HTR-8/SVneo (cell line): ENCODE measurements around the gene SYTL3.
A peak's percentile ranks its signal among the peaks of the same experiment; 100 is the strongest.
"Not testable (repeated sequence)": the region's sequence is repeated elsewhere in the genome, so short reads cannot be mapped to it uniquely, and the experiment has no call there.

Experiments
- DNase-seq: peaks from one replicate; pipeline ENCODE4 v3.0.0; 2011; ENCODE audit warnings: low spot score, mixed read lengths; ENCODE audit not compliant: insufficient read length
- FAIRE-seq: peaks from 2 replicates; lab custom pipeline; 2011; peaks lifted over from hg19 to GRCh38; lab: Jason Lieb, UNC

SYTL3 gene

DNA sequence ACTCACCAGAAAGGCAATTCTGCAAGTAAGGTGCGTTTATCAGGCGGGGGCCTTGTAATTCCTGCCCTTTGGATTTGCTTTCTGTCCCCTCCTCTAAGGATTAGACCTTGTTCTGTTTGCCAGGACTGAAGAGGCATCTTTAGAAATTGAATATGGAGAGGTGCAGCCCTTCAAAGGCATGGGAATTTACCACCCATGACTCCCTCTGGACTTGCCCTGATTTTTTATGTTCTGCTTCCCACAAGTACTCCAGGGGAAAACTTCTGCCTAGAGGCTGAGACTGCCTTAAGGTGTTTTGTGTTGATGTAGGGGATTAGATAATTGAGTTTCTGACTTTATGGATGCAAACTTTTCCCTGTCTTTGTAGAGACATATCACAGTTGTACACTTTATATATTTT is 30.2 kb downstream of the SYTL3 start:
- no peak for DNase-seq
- no peak for FAIRE-seq

DNA sequence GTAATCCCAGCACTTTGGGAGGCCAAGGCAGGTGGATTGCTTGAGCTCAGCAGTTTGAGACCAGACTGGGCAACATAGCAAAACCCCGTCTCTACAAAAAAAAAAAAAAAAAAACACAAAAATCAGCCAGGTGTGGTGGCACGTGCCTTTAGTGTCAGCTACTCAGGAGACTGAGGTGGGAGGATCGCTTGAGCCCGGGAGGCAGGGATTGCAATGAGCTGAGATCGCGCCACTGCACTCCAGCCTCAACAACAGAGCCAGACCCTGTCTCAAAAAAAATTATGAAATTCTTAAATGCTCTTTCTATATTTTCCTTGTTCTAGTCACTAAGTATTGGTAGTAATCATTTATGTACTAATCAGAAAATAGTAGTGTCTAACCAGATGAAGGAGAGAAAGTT is 30.6 kb downstream of the SYTL3 start:
- FAIRE-seq (no peak), DNase-seq (no peak)

DNA sequence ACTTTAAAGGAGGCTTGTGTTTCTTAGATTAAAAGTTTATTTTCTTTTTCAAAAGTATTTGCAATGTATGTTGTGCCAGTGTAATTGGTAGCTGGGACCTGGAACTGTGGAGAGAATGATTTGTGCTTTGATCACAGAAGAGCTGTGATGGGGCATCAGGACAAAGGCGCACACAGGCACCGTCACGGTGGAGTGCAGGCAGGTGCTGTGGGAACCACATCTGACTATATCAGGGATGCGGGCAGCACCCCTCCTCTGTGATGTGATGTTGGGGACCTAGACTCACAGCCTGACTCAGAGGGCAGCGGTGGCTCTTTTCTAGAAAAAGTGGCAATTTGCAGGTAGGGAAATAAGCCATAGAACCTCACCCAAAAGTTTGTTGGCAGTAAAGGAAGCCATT is 34.5 kb downstream of the SYTL3 start:
- DNase-seq (no peak), FAIRE-seq (no peak)

DNA sequence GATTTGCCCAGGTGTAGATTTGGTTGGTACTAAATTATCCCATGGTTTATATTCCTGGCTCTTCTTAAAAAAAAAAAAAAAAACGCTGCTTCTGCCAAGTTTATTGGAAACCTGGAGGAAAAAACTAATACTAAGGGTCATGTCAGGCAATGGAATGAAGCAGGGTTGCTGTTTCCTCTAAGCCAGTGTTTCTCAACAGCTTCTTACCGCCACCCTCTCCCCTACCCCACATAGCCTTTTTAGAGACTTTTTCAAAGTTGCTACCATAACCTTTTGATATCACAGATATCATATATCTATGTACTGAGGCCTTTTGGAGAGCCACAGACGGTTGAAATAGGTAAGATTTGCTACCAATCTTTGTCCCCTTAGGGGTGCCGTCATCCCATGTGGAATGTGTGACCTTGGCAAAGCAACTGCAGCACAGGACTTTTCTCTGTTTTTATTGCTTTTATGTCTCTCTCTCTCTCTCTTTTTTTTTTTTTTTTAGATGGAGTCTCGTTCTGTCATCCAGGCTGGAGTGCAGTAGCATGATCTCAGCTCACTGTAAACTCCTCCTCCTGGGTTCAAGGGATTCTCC is 35.0 kb downstream of the SYTL3 start:
- FAIRE-seq (no peak), DNase-seq (no peak)

DNA sequence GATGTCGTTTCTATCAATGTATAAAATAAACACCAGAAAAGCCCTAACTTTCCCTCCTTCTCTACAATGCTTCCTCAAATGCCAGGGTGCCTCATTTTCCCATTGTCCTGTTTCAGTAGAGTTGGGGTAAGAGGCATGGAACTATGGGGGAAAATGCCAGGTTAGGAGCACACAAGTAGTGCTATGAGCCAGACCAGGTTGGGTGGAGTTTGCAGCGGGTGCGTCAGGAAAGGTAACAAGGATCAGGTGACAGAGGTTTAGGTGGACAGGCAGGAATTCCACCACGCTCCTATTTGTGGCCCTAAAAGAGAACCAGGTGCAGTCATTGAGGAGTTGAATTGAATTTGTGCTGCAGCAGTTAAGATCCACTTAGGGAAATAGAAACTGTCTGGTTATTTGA is 36.5 kb downstream of the SYTL3 start:
- no peak for FAIRE-seq
- no peak for DNase-seq

DNA sequence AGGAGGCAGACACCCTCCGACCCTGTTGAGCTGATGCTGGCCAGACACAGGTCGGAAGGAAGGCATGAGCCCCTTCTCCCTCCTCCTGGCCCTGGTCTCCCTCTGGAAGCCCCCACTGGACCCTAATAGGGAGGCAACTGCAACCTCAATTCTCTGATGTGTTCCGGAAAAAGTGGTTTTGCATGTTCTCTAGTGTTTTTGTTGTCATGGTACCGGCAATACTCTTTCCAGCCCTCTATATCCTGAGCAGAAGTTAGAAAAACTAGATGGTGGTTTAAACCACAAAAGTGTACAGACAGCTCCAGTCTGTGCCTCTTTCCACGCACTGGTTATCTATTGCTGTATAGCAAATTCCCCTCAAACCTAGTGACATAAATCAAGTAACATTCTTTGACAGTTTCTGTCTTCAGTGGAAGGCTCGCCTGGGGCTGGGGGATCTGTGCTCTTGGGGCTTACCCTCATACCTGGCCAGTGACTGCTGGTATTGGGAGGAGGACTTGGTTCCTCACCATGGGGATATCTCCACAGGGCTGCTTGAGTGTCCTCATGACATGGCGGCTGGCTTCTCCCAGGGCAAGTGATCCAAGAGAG is 37.0 kb downstream of the SYTL3 start:
- FAIRE-seq (no peak), DNase-seq (no peak)

DNA sequence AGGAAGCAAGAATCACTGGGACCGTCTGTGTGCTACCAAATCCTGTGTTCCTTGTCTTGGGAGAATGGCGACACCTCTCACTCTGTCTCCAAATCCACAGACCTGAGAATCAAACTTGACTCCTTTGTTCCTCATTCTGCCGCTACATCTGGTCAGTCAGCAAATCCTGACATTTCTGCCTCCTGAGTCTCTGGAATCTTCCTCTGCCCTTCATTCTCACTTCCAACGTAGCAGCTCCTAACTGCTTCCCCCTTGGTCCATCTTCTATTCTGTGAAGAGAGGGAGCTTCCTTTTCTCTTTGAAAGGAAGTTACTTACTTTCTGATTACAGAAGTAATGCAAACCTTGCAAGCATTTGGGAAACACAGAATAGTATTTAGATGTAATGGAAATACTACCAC is 37.7 kb downstream of the SYTL3 start:
- FAIRE-seq: no peak
- DNase-seq: no peak

DNA sequence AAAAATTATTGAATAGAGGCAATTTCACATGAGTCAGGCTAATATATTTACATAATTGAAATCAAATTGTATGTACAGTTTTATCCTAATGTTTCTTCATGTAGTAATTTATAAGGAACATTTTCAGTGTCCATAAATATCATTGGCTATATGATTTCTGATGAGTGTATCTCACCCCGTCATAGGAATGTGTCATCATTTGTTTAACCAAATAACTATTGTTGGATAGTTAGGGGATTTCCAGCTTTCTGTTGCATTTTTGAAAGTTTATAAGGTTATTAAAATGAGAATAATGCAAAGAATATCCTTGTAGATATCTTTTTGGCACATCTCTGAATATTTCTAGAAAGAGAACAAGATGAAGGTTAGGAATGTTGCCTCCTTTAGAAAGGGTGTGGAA is 39.0 kb downstream of the SYTL3 start:
- no peak for FAIRE-seq

DNA sequence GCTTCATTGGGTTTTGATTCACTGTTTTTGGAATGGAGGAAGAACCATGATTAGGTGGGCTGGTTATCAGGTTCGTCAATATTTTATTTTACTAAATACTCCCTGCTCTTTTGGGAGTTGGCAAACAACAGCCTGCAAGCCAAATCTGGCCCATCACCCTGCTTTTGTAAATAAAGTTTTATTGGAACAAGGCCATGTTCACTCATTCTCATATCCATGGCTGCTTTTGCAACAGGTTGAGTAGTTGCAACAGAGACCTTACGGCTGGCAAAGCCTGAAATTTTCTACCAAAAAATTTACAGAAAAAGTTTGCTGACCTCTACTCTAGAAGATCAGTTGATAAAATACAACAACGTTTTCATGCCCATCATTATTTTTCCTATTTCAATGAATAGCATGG is 45.1 kb downstream of the SYTL3 start:
- no peak for FAIRE-seq
- DNase-seq: no peak

More for the DNA sequence above, 39.0 kb downstream of the SYTL3 start:
- DNase-seq: no peak

DNA sequence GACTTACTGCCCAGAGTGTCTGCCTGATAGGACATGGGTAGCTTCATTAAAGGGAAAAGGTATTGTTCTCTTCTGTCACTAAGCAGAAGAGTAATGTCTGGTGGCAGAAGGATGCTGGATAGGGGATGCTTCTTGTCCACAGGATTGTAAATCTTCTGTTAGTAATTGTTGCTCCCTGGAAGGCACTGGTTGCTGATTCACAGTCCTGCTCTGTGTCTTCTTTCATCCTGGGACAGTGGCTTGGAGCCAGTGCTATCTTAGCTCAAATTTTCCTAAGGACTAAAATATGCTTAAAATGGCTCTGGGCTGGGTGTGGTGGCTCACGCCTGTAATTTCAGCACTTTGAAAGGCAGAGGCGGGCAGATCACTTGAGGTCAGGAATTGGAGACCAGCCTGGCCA is 48.0 kb downstream of the SYTL3 start:
- FAIRE-seq: no peak
- no peak for DNase-seq

DNA sequence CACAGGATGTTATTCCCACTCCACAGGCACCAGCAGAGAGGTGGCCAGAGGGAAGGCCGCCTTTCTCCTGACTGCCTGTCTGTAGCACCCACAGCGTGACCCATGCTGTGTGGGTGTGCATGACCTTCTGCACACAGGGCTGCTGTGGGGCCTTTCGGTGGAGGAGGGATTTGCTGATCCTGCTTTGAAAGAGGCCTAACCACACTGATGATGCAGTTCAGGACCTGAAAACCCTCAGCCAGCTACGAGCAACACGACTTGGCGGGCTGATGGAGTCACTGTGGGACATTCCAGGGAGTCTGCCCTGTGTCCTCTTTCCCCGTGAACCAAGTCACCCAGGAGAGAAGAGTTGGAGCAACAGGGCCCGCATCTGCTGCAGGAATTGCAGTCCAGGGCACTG is 49.1 kb downstream of the SYTL3 start:
- FAIRE-seq: no peak
- DNase-seq: no peak

DNA sequence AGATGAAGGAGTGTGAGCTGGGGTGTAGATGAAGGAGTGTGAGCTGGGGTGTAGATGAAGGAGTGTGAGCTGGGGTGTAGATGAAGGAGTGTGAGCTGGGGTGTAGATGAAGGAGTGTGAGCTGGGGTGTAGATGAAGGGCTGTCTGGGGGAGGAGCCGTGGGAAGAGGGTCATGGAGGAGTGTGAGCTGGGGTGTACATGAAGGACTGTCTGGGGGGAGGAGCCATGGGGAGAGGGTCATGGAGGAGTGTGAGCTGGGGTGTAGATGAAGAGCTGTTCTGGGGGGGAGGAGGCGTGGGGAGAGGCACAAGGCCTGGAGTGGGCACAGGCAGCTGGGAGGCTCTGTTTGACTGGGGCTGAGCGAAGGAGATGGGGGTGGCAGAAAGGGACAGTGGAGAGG is 51.4 kb downstream of the SYTL3 start:
- FAIRE-seq, DNase-seq: not testable (repeated sequence)

DNA sequence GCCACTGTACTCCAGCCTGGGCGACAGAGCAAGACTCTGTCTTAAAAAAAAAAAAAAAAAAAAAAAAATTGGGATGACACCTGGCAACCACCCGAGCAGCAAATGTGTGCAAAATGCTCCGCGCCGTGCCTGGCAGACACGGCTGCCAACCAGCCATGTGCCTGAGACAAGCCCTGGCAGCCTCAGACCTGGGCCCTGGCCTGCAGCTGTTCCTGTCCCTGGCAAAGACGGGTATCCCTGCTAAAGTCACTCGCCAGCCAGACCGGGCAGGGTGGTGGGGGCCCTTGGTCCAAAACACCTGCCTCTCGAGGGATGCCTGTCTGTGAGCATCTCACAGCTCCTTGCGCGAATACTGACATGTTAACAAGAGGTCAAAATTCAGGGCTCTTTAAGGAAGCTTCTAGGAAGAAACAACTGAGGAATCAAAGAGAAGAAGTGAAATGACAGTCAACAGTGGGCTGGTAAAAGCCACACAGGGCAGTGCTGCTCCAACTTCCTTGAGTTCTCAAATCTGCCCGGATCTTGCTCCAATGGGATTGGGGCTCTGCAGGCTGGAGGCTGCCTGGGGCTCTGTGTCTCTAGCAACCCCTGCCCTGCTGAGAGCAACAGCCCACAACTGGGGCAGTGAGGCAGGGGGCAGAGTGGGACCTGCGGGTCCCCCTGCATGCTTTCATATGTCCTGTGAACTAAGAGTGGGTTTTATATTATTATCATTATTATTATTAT is 53.4 kb downstream of the SYTL3 start:
- DNase-seq (no peak), FAIRE-seq (no peak)

DNA sequence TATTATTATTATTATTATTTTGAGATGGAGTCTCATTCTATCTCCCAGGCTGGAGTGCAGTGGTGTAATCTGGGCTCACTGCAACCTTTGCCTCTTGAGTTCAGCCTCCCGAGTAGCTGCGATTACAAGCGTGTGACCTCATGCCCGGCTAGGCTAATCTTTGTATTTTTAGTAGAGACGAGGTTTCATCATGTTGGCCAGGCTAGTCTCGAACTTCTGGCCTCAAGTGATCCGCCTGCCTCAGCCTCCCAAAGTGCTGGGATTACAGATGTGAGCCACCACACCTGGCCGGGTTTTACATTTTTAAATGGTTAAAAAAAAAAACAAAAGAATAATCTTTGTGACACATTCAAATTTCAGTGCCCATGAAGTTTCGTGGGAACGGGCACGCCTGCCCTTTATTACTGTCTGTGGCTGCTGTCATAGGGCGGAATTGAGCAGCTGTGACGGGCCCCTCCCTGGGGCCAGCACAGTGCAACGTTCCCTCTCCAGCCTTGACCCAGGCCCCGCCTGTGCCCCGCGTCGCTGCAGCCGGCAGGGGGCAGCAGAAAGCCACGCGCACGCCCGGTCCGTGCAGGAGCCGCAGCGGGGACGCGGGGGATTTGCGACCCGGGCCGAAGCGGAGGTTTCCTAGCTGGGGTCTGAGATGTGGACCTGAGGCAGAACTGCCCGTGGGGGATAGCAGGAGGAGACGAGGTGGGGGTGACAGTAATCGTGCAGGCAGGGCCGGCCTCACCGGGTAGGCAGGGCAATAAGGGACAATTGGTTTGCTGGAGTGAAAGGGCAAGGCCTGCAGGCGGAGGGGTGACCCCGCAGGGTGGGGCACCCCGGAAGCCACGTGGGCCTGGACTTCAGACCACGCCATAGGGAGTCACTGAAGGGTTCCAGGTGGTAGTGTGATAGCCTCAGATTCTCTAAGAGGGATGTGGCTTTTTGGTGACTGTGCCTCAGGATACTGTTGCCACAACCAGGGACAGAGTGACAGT is 54.3 kb downstream of the SYTL3 start:
- FAIRE-seq: peak; percentile 48
- DNase-seq: peak; percentile 77

DNA sequence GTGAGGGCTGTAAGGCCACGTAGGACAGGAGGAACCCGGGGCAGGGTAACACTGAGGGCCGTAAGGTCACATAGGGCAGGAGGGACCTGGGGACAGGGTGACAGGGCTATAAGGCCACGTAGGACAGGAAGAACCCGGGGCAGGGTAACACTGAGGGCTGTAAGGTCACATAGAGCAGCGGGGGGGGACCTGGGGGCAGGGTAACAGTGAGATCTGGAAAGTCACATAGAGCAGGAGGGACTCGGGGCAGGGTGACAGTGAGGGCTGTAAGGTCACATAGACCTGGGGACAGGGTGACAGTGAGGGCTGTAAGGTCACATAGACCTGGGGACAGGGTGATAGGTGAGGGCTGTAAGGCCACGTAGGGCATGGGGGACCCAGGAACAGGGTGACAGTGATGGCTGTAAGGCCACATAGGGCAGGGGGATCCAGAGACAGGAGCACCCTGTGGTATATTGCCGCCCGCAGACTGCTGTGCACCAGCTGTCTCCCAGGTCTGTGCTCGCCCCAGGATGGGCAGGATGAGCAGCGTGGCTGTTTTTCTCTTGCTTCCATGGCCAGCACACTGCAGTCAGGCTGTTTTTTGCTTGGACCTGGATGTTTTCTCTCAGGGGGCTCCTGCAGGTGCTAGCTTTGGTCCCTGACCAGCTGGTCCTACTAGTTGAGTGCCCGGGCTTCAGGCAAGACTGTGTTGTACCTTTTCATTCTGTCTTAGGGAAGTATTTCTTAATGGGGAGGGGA is 55.7 kb downstream of the SYTL3 start:
- no peak for DNase-seq
- no peak for FAIRE-seq

DNA sequence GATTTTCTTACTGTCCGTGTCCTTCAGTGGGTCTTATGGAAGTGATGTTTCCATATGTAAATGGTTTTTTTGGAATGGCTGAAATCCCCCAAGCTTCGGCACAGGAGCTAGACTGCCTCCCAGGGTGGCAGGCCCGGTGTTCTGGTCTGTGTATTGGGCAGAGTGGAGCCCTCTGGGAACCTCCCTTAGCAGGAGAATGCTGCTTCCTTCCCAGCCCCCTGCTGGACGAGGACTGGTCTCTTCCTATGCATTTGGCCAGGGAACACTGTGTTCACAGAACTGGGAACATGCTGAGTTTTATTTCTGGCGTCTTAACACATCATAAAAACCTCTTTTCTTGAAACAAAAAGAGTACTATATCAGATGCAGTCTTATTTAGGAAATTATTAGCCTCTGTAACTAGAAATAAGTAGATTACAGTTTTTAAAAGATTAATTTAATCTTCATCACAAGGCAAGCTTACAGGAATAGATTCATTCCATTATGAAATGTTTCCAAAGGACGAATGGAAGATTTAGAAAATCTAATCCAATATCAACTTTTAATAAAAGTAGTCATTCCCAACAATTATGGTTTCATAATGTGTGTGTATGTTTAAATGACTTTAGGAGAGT is 56.6 kb downstream of the SYTL3 start:
- FAIRE-seq: no peak
- DNase-seq: no peak

DNA sequence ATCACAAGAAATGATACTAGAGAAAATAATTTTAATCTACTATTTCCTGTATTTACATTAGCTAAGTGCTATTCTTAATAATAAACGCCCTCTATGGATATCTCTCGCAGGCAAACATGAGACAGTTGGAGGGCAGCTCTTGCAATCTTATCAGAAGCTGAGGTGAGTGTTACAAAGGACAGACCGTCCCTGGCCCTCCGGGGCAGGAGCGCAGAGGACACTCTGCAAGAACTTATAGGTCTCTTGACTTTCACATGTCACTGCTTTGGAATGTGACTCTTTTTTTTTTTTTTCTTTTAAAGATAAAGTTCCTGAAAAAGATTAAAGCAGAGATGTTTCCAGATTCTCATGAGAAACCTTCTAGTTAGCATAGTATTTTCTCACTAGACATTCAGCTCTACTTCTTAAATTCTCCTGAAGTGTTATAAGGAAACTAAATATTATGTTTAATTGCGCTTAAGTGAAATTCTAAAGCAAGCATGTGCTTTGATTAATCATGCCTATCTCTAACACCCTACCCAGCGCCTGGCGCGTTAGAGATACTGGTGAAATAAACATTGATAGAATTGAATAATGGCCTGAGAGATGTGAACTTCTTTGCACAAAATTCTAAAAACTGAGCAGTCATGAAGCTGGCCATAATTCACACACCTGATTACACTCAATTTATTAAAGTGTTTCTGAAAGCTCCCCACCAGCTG is 57.4 kb downstream of the SYTL3 start:
- DNase-seq: peak; percentile 53
- no peak for FAIRE-seq

DNA sequence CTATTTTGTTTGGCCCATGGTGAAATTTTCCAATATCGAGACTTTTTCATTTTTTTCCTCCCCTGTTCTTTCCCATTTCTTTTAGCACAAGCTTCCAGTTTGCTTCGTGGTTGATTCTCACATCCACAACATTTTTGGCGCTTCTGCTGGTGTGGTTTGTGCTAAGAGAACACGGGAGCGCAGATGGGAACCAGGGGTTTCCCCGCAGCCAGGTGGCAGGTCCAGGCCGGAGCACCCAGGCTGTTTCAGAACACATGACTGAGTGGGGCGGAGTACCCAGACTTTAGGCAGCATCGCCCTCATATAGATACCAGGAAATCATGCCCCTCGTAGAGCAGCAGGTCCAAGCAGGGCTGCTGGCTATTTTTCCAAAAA is 58.0 kb downstream of the SYTL3 start:
- DNase-seq (no peak), FAIRE-seq (no peak)

DNA sequence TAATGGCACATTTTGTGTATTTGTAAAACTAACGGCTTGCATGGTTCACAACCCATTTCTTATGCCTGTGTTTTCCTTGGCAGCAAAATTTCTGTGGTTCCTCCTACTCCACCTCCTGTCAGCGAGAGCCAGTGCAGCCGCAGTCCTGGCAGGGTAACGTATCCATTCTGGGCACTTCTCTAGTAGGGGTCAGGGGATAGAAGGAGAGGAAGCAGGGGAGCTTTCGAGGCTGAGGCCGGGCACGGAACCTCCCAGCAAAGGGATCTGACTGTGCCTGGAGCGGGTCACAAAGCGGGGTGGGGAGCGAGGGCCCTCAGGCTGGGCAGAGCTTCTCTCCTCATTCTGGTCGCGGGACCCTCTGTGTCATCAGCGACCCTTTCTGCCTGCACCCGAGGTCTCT is 58.4 kb downstream of the SYTL3 start:
- no peak for DNase-seq

More for the DNA sequence above, 58.4 kb downstream of the SYTL3 start:
- FAIRE-seq: no peak
